Neural cell (in vitro differentiated cells): ENCODE data around the gene MDP1. TPM values are rescaled to one million over a fixed set of nuclear protein-coding genes. Genes with fewer than 3 reads are reported as not detected.

Experiments
- H2AFZ ChIP-seq: fragments of 200-600, 300-800 bp; sonication (generic), shearing (Covaris generic); 2 replicates; pipeline ENCODE4 v1.6.0; 2014; ENCODE audit warnings: low read depth, mild to moderate bottlenecking, antibody characterized with exemption, low read length, moderate library complexity
- H3F3A ChIP-seq: fragments of 200-600 bp; shearing (Covaris generic); 2 replicates; pipeline ENCODE4 v1.6.1; 2016; ENCODE audit warnings: mild to moderate bottlenecking, moderate library complexity, mixed read lengths, antibody characterized with exemption, low read length; ENCODE audit not compliant: insufficient read depth, poor library complexity, severe bottlenecking
- H3K27ac ChIP-seq: fragments of 200-600, 300-800 bp; sonication (generic), shearing (Covaris generic); 2 replicates; pipeline ENCODE4 v1.5.1; 2014; ENCODE audit warnings: mild to moderate bottlenecking, low read length, moderate library complexity
- H3K27me3 ChIP-seq: fragments of 300-800, 200-600 bp; sonication (generic), shearing (Covaris generic); 2 replicates; pipeline ENCODE4 v1.6.0; 2014; ENCODE audit warnings: mild to moderate bottlenecking, low read depth, low read length, moderate library complexity; ENCODE audit not compliant: insufficient read depth
- H3K36me3 ChIP-seq: fragments of 300-800, 200-600 bp; sonication (generic), shearing (Covaris generic); 2 replicates; pipeline ENCODE4 v1.5.1; 2014; ENCODE audit warnings: mild to moderate bottlenecking, antibody characterized with exemption, low read length, moderate library complexity; ENCODE audit not compliant: insufficient read depth
- H3K4me2 ChIP-seq: fragments of 300-800, 200-600 bp; sonication (generic), shearing (Covaris generic); 2 replicates; pipeline ENCODE4 v1.6.0; 2014; ENCODE audit warnings: mild to moderate bottlenecking, low read length
- H3K4me3 ChIP-seq: fragments of 300-800, 200-600 bp; sonication (generic), shearing (Covaris generic); 2 replicates; pipeline ENCODE4 v1.5.1; 2014; ENCODE audit warnings: mild to moderate bottlenecking, low read length, moderate library complexity
- H3K79me2 ChIP-seq: fragments of 200-600 bp; shearing (Covaris generic); replicated peaks from 2 replicates; pipeline ENCODE4 v1.6.0; 2014; ENCODE audit warnings: mild to moderate bottlenecking, low read length, moderate library complexity; ENCODE audit not compliant: insufficient read depth
- H3K9ac ChIP-seq: fragments of 300-800, 200-600 bp; sonication (generic), shearing (Covaris generic); 2 replicates; pipeline ENCODE4 v1.6.1; 2016; ENCODE audit warnings: mild to moderate bottlenecking, low read length, mixed read lengths
- H3K9me2 ChIP-seq: fragments of 200-600 bp; shearing (Covaris generic); 2 replicates; pipeline ENCODE4 v1.6.1; 2016; ENCODE audit warnings: mild to moderate bottlenecking, low read length, mixed read lengths; ENCODE audit not compliant: insufficient read depth
- H3K9me3 ChIP-seq: fragments of 200-600, 300-800 bp; sonication (generic), shearing (Covaris generic); 2 replicates; pipeline ENCODE4 v1.6.1; 2016; ENCODE audit warnings: mild to moderate bottlenecking, mixed run types, low read length, moderate library complexity, mixed read lengths
- H4K20me1 ChIP-seq: fragments of 200-600 bp; shearing (Covaris generic); 2 replicates; pipeline ENCODE4 v1.6.1; 2016; ENCODE audit warnings: mild to moderate bottlenecking, mixed run types; ENCODE audit not compliant: insufficient read depth
- CTCF ChIP-seq: fragments of 450-650 bp; IDR thresholded peaks from 2 replicates; pipeline ENCODE4 v1.5.1; 2014; ENCODE audit warnings: antibody characterized with exemption, mild to moderate bottlenecking, moderate library complexity; ENCODE audit not compliant: poor library complexity, severe bottlenecking
- EP300 ChIP-seq: fragments of 450-650 bp; conservative IDR thresholded peaks from 2 replicates; pipeline ENCODE4 v1.6.1; 2014; ENCODE audit warnings: antibody characterized with exemption, mild to moderate bottlenecking, moderate library complexity; ENCODE audit not compliant: poor library complexity, severe bottlenecking
- EZH2 ChIP-seq: fragments of 200-600, 300-800 bp; shearing (Covaris generic), sonication (generic); IDR thresholded peaks from 2 replicates; pipeline ENCODE4 v1.6.1; 2014; ENCODE audit warnings: antibody characterized with exemption, low read length, borderline replicate concordance, mild to moderate bottlenecking; ENCODE audit not compliant: insufficient read depth, poor library complexity, severe bottlenecking
- MXI1 ChIP-seq: fragments of 450-650 bp; conservative IDR thresholded peaks from 2 replicates; pipeline ENCODE4 v1.6.1; 2014; ENCODE audit warnings: antibody characterized with exemption, mild to moderate bottlenecking; ENCODE audit not compliant: poor library complexity, severe bottlenecking
- POLR2AphosphoS5 ChIP-seq: IDR thresholded peaks from 2 replicates; pipeline ENCODE4 v1.6.1; 2012
- RAD21 ChIP-seq: fragments of 450-650 bp; conservative IDR thresholded peaks from 2 replicates; pipeline ENCODE4 v1.6.1; 2014; ENCODE audit warnings: antibody characterized with exemption, mild to moderate bottlenecking, moderate library complexity
- SMC3 ChIP-seq: fragments of 450-650 bp; conservative IDR thresholded peaks from 2 replicates; pipeline ENCODE4 v1.6.1; 2014; ENCODE audit warnings: antibody characterized with exemption, mild to moderate bottlenecking, moderate library complexity; ENCODE audit not compliant: poor library complexity
- TAF1 ChIP-seq: IDR thresholded peaks from 2 replicates; pipeline ENCODE4 v1.6.1; 2012; ENCODE audit warnings: low read depth
- polyA plus RNA-seq: library from polyadenylated mRNA; depleted of rRNA; stranded (reverse); fragments of >200 nt; gene quantifications from 2 replicates; pipeline ENCODE4 v1.2.3, GENCODE V29; 2014
- TF ChIP-seq, protein P1 (sequence below): IDR thresholded peaks from 2 replicates; pipeline ENCODE4 v1.6.1; 2012; ENCODE audit warnings: borderline replicate concordance

Gene MDP1
- polyA plus RNA-seq, 1 donor from 2014 or later = 94.2 TPM

DNA sequence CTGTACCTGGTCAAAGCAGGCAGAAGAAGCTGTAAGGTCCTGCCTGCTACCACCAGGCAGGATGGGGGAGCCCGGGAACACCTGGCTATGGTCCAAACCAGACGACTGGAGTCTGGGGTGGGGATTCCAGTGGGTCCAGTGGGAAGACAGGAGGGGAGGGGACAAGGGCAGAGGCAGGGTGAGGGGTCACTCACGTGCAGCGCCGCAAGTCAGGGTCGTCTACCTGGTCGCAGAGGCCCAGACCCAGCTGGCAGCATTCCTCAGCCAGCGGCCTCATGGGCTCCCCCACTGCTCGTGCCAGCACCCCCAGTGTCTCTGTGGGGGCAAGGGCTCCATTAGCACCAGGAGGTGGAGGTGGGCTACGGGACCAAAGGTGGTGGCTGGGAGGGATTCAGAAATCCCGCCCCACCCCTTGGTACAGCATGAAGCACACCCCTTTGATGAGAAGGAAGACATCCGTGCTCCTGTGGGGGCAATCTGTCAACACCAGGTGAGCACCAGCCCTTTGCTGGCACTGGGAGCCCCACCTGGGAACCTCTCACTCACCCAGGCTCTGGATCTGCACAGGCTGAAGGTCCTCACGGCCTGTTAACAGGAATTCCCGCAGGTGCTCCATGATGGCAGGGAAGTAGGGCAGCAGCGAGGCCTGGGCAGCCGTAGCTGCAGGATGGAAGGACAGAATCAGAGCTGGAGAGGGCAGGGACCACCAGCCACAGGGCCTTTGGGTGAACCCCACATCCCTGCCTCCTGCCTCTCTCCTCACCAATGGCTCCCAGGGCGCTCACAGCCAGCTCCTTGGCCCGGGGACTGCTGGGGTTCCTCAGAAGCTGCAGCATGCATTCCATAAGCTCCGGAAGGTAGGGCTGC is 31.5 kb downstream of the MDP1 start:
- Histone ChIP-seq H3K9ac (no peak overlapping the region), H3K36me3 (no peaks in the 10 kb centered on the region), H3F3A (no peaks in the 10 kb centered on the region), H3K9me2 (no peaks in the 10 kb centered on the region), H3K9me3 (no peaks in the 10 kb centered on the region), H4K20me1 (peaks cover 4% of the 10 kb centered on the region), H3K4me3 (no peak overlapping the region), H2AFZ (no peak overlapping the region), H3K27ac (no peak overlapping the region), H3K27me3 (no peaks in the 10 kb centered on the region), H3K79me2 (no peaks in the 10 kb centered on the region), H3K4me2 (no peak overlapping the region)
- no peak for TF ChIP-seq TAF1
- no peak for TF ChIP-seq RAD21
- TF ChIP-seq EP300 = no peak
- no peak for TF ChIP-seq SMC3
- TF ChIP-seq MXI1 = no peak
- TF ChIP-seq CTCF = no peak
- no peak for TF ChIP-seq EZH2
- TF ChIP-seq, protein P1, sequence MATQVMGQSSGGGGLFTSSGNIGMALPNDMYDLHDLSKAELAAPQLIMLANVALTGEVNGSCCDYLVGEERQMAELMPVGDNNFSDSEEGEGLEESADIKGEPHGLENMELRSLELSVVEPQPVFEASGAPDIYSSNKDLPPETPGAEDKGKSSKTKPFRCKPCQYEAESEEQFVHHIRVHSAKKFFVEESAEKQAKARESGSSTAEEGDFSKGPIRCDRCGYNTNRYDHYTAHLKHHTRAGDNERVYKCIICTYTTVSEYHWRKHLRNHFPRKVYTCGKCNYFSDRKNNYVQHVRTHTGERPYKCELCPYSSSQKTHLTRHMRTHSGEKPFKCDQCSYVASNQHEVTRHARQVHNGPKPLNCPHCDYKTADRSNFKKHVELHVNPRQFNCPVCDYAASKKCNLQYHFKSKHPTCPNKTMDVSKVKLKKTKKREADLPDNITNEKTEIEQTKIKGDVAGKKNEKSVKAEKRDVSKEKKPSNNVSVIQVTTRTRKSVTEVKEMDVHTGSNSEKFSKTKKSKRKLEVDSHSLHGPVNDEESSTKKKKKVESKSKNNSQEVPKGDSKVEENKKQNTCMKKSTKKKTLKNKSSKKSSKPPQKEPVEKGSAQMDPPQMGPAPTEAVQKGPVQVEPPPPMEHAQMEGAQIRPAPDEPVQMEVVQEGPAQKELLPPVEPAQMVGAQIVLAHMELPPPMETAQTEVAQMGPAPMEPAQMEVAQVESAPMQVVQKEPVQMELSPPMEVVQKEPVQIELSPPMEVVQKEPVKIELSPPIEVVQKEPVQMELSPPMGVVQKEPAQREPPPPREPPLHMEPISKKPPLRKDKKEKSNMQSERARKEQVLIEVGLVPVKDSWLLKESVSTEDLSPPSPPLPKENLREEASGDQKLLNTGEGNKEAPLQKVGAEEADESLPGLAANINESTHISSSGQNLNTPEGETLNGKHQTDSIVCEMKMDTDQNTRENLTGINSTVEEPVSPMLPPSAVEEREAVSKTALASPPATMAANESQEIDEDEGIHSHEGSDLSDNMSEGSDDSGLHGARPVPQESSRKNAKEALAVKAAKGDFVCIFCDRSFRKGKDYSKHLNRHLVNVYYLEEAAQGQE = no peak
- TF ChIP-seq POLR2AphosphoS5 = no peak

GRCh38 chr14:24183014-24183481 is 32.8 kb downstream of the MDP1 start:
- Histone ChIP-seq H3K9me2 (no peaks in the 10 kb centered on the region), H3K27ac (no peak overlapping the region), H3K4me2 (no peak overlapping the region), H2AFZ (no peak overlapping the region), H3K4me3 (no peak overlapping the region), H3K27me3 (no peaks in the 10 kb centered on the region), H3K79me2 (no peaks in the 10 kb centered on the region), H3F3A (no peaks in the 10 kb centered on the region), H3K9me3 (no peaks in the 10 kb centered on the region), H3K36me3 (no peaks in the 10 kb centered on the region), H4K20me1 (peaks cover 1% of the 10 kb centered on the region), H3K9ac (no peak overlapping the region)
- TF ChIP-seq SMC3 (no peak), MXI1 (no peak), POLR2AphosphoS5 (no peak), CTCF (no peak), TAF1 (no peak), RAD21 (no peak), EP300 (no peak), EZH2 (no peak)
- TF ChIP-seq, protein P1 = no peak
